Lung (tissue), 12 donors: ENCODE data around the gene ZNF660. TPM values are rescaled to one million over a fixed set of nuclear protein-coding genes. Genes with fewer than 3 reads are reported as not detected.

Experiments
- ATAC-seq: fragments of 200-7000 bp; cut with Tn5 transposase; one replicate; pipeline ENCODE4 v1.9.1; 2020; ENCODE audit warnings: moderate number of reproducible peaks; ENCODE audit not compliant: insufficient read depth, low FRiP score
- DNase-seq, 3 donors: peaks; one replicate each; pipeline ENCODE4 v3.0.0-alpha.2; 2013 to 2017
- H3K27ac ChIP-seq, 2 donors: one replicate each; pipeline ENCODE4 v1.5.1; 2013; ENCODE audit warnings: mild to moderate bottlenecking in 2 of 2, moderate library complexity in 2 of 2, control low read depth in 1 of 2, inconsistent platforms in 1 of 2, low read depth in 1 of 2, low read length in 1 of 2
- H3K27me3 ChIP-seq, 3 donors: one replicate each; pipeline ENCODE4 v1.5.1; 2013; ENCODE audit warnings: low read length in 2 of 3; ENCODE audit not compliant: control insufficient read depth in 3 of 3, insufficient read depth in 3 of 3
- H3K36me3 ChIP-seq, 4 donors: one replicate each; pipeline ENCODE4 v1.5.1; 2013; ENCODE audit warnings: low read length in 4 of 4, mild to moderate bottlenecking in 1 of 4, moderate library complexity in 1 of 4; ENCODE audit not compliant: control insufficient read depth in 4 of 4, insufficient read depth in 4 of 4
- H3K4me1 ChIP-seq, 5 donors: one replicate each; pipeline ENCODE4 v1.5.1; 2013; ENCODE audit warnings: low read length in 5 of 5, mild to moderate bottlenecking in 2 of 5, moderate library complexity in 1 of 5; ENCODE audit not compliant: control insufficient read depth in 5 of 5, insufficient read depth in 5 of 5
- H3K4me3 ChIP-seq: one replicate; pipeline ENCODE4 v1.5.1; 2013; ENCODE audit warnings: mild to moderate bottlenecking, control low read depth, moderate library complexity
- H3K9ac ChIP-seq, 2 donors: one replicate each; pipeline ENCODE4 v1.5.1; 2013; ENCODE audit warnings: low read length in 2 of 2, control low read depth in 1 of 2; ENCODE audit not compliant: insufficient read depth in 1 of 2
- H3K9me3 ChIP-seq, 4 donors: one replicate each; pipeline ENCODE4 v1.5.1; 2013; ENCODE audit warnings: low read length in 3 of 4, mild to moderate bottlenecking in 1 of 4, moderate library complexity in 1 of 4; ENCODE audit not compliant: control insufficient read depth in 4 of 4, insufficient read depth in 3 of 4
- WGBS, 2 donors: extraction: QIAGEN DNeasy Blood & Tissue Kit; methylation state at CpG; one replicate each; pipeline ENCODE4 v1.1.7; 2013; 5-methylcytosine and 5-hydroxymethylcytosine counted together
- polyA plus RNA-seq, 2 donors: library from polyadenylated mRNA; stranded (reverse); fragments of 200-250 nt; gene quantifications; one replicate each; pipeline ENCODE4 v1.2.1, GENCODE V29; 2013
- total RNA-seq, 2 donors: library from RNA; depleted of rRNA in 1 of 2; stranded (reverse); fragments of >200 nt in 1 of 2; gene quantifications; one replicate each; pipeline ENCODE4 v1.2.1, GENCODE V29; 2014 to 2021
- TF ChIP-seq, protein P1 (sequence below): IDR thresholded peaks from 2 replicates; pipeline ENCODE4 v1.5.1; 2012; ENCODE audit warnings: mild to moderate bottlenecking; ENCODE audit errors: control extremely low read depth, extremely low read depth
- donor health status: control.
- donor health status: control.
- donor health status: Bipolar disorder and iron deficiency.
- donor health status: healthy.
- donor health status: DM: yes; HTN: yes; CAD: no.

ZNF660 gene
- total and polyA plus RNA-seq, 4 donors: 0.64 to 8.7 (median 2.4) TPM

- DNase-seq: peak; percentile 84 to 92 (median 85)
- Histone ChIP-seq H3K36me3 (peaks cover 10 to 23% (median 18%) of the 10 kb centered on the region in 4 donors), H3K9ac (peak within 1 kb of the TSS; percentile 66 to 85), H3K27me3 (no peaks in the 10 kb centered on the region), H3K27ac (peak within 1 kb of the TSS; percentile 72 to 86), H3K9me3 (peaks cover 0 to 3% (median 1%) of the 10 kb centered on the region in 4 donors), H3K4me1 (peaks cover 0 to 12% (median 0%) of the 10 kb centered on the region in 5 donors), H3K4me3 (peak within 1 kb of the TSS; percentile 91)
- 0 to 2% methylated on average over 37 of the region's 37 CpGs for WGBS, 2 donors
- ATAC-seq: peak; percentile 95
- TF ChIP-seq, protein P1, sequence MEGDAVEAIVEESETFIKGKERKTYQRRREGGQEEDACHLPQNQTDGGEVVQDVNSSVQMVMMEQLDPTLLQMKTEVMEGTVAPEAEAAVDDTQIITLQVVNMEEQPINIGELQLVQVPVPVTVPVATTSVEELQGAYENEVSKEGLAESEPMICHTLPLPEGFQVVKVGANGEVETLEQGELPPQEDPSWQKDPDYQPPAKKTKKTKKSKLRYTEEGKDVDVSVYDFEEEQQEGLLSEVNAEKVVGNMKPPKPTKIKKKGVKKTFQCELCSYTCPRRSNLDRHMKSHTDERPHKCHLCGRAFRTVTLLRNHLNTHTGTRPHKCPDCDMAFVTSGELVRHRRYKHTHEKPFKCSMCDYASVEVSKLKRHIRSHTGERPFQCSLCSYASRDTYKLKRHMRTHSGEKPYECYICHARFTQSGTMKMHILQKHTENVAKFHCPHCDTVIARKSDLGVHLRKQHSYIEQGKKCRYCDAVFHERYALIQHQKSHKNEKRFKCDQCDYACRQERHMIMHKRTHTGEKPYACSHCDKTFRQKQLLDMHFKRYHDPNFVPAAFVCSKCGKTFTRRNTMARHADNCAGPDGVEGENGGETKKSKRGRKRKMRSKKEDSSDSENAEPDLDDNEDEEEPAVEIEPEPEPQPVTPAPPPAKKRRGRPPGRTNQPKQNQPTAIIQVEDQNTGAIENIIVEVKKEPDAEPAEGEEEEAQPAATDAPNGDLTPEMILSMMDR: no peak
These were observed 63.9 kb downstream of the ZNF660 start, which contains the start of gene ZNF35 for GRCh38 chr3:44648564-44649229. TSS of gene ZNF35 (plus strand) at chr3:44648732. CDS start at chr3:44651068, 2,336 bp downstream.

Other genes starting within 250 kb of the ZNF660 start
- gene TCAIM, start 246.2 kb upstream of the ZNF660 start, total RNA-seq: 10 to 100 TPM; 22.8 to 42.1 TPM
- gene TCAIM, start 246.2 kb upstream of the ZNF660 start, polyA plus RNA-seq: 10 to 100 TPM; 14.4 to 15.1 TPM
- 10 to 100 TPM; 16.3 to 23.2 TPM for gene ZNF445, start 107.3 kb upstream of the ZNF660 start, total RNA-seq
- gene ZNF445, start 107.3 kb upstream of the ZNF660 start, polyA plus RNA-seq: 1 to 10 TPM; 2.7 to 3.8 TPM
- gene ZKSCAN7, start 29.8 kb upstream of the ZNF660 start, total RNA-seq: 10 to 100 TPM in 1 of 2 donors, 1 to 10 TPM in 1; 3.7 to 12.2 TPM
- 1 to 10 TPM; 1.7 to 2.4 TPM for gene ZKSCAN7, start 29.8 kb upstream of the ZNF660 start, polyA plus RNA-seq
- gene ZNF197, start 40.1 kb downstream of the ZNF660 start, total RNA-seq: 10 to 100 TPM; 11.5 to 30.0 TPM
- gene ZNF197, start 40.1 kb downstream of the ZNF660 start, polyA plus RNA-seq: 1 to 10 TPM; 5.3 to 6.9 TPM
- gene ZNF35, start 63.8 kb downstream of the ZNF660 start, total RNA-seq: 10 to 100 TPM in 1 of 2 donors, 1 to 10 TPM in 1; 8.1 to 10.2 TPM
- gene ZNF35, start 63.8 kb downstream of the ZNF660 start, polyA plus RNA-seq: 1 to 10 TPM; 3.6 to 5.4 TPM
- gene ZNF502, start 127.7 kb downstream of the ZNF660 start, total RNA-seq: 1 to 10 TPM; 3.8 to 7.6 TPM
- gene ZNF502, start 127.7 kb downstream of the ZNF660 start, polyA plus RNA-seq: 1 to 10 TPM; 1.8 to 2.0 TPM
- gene ZNF501, start 144.7 kb downstream of the ZNF660 start, total RNA-seq: 1 to 10 TPM; 4.0 to 6.8 TPM
- gene ZNF501, start 144.7 kb downstream of the ZNF660 start, polyA plus RNA-seq: 1 to 10 TPM; 1.2 to 1.4 TPM
- gene KIAA1143, start 176.7 kb downstream of the ZNF660 start, total RNA-seq: 10 to 100 TPM; 18.3 to 27.5 TPM
- 10 to 100 TPM in 1 of 2 donors, 1 to 10 TPM in 1; 9.3 to 12.7 TPM for gene KIAA1143, start 176.7 kb downstream of the ZNF660 start, polyA plus RNA-seq
- gene KIF15, start 176.8 kb downstream of the ZNF660 start, total RNA-seq: 1 to 10 TPM in 1 of 2 donors, under 1 TPM in 1; 0.64 to 4.0 TPM
- 1 to 10 TPM in 1 of 2 donors, under 1 TPM in 1; 0.65 to 1.2 TPM for gene KIF15, start 176.8 kb downstream of the ZNF660 start, polyA plus RNA-seq